Activated CD8-positive, alpha-beta memory T cell treated with anti-CD3 and anti-CD28 coated beads, Interleukin-2, amount 10 ng/mL, durations not matched to agents 7 days and 5 days (primary cell): ENCODE results near the gene MNT. TPM values are rescaled to one million over a fixed set of nuclear protein-coding genes. Genes with fewer than 3 reads are reported as not detected.

Experiments
- ATAC-seq: fragments of 150-1000 bp; cut with Tn5 transposase; one replicate; pipeline ENCODE4 v1.10.0; 2021; ENCODE audit warnings: moderate library complexity
- CTCF ChIA-PET: fragments of 350-600 bp; sonication (Branson Sonifier 250); formaldehyde crosslinking; loops from one replicate; lab custom pipeline; 2021; ENCODE audit warnings: antibody characterized with exemption; lab: Charles Lee
- DNase-seq: peaks from one replicate; pipeline ENCODE4 v3.0.0-alpha.2; 2020
- H3K27ac Mint-ChIP-seq: one replicate; pipeline ENCODE4 v1.8.0; 2021; ENCODE audit warnings: mild to moderate bottlenecking, mixed read lengths
- H3K27me3 Mint-ChIP-seq: one replicate; pipeline ENCODE4 v1.8.0; 2021; ENCODE audit warnings: mixed read lengths
- H3K36me3 Mint-ChIP-seq: one replicate; pipeline ENCODE4 v1.8.0; 2021; ENCODE audit warnings: mild to moderate bottlenecking, mixed read lengths
- H3K4me1 Mint-ChIP-seq: one replicate; pipeline ENCODE4 v1.8.0; 2021; ENCODE audit warnings: mixed read lengths
- H3K4me3 Mint-ChIP-seq: one replicate; pipeline ENCODE4 v1.8.0; 2021; ENCODE audit warnings: mild to moderate bottlenecking, moderate library complexity, mixed read lengths
- H3K9me3 Mint-ChIP-seq: one replicate; pipeline ENCODE4 v1.8.0; 2022; ENCODE audit warnings: low read depth, mixed read lengths
- total RNA-seq, 2 experiments: library from RNA; stranded (reverse); gene quantifications; one replicate each; pipeline ENCODE4 v1.2.3, GENCODE V29; 2021

MNT gene
- total RNA-seq, 2 experiments from 2014 or later, result 26.0 to 31.9 TPM

DNA sequence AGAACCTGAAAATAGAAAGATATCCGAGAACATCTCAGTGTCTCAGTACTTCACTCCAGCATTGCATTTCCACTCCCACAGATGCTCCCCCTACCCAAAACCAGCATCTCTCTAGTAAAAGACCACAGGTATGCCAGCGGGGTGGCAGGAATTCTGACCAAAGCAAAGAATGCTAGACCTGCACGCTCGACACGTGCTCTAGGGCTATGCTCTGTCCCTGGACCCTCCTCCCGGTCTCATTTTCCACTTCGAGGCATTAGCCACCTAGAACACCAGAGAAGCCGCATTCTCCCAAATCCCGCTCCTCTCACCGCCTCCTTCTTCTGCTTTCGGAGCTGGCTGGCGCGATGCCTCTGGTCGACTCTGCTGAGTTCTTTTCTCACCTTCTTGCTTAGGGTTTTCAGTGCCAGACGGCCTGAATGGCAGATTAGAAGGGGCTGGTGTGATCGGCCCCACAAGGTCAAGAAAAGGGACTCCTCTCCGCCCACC lies 65.1 kb downstream of the MNT start:
- peak overlapping the region; percentile 100 for H3K4me3 Mint-ChIP-seq
- CTCF ChIA-PET, result interaction anchor here (0.8 to 7.3 kb wide), 20 partner anchors 10 to 284 kb away, joined by 3 to 64 read pairs (median 5); partner anchors contain the start of genes HIC1, SMG6 and SRR
- peaks cover 21% of the 10 kb centered on the region for H3K4me1 Mint-ChIP-seq
- no peak for ATAC-seq
- H3K36me3 Mint-ChIP-seq, result peaks cover 7% of the 10 kb centered on the region
- H3K9me3 Mint-ChIP-seq, result no peaks in the 10 kb centered on the region
- H3K27me3 Mint-ChIP-seq, result no peaks in the 10 kb centered on the region
- DNase-seq, result no peak
- peak overlapping the region; percentile 93 for H3K27ac Mint-ChIP-seq

Other genes starting within 250 kb of the MNT start
- 10 to 100 TPM; 46.7 to 60.9 TPM for gene SMG6, start 97.3 kb downstream of the MNT start, total RNA-seq
- gene SRR, start 97.1 kb downstream of the MNT start, total RNA-seq, result 10 to 100 TPM; 18.6 to 18.8 TPM
- 10 to 100 TPM; 33.2 to 45.7 TPM for gene TSR1, start 64.6 kb downstream of the MNT start, total RNA-seq
- gene SGSM2, start 63.6 kb downstream of the MNT start, total RNA-seq, result 10 to 100 TPM; 46.4 to 57.0 TPM
- 10 to 100 TPM; 24.0 to 34.1 TPM for gene METTL16, start 110.8 kb upstream of the MNT start, total RNA-seq
- gene PAFAH1B1, start 192.6 kb upstream of the MNT start, total RNA-seq, result 100 to 1,000 TPM; 170 to 175 TPM